HepG2 (cell line): ENCODE data around the gene FBXO33. TPM values are rescaled to one million over a fixed set of nuclear protein-coding genes. Genes with fewer than 3 reads are reported as not detected.

ENCODE experiments used
- AKAP8 ChIP-seq: sonication (generic); formaldehyde crosslinking; IDR thresholded peaks from 2 replicates; pipeline ENCODE4 v1.5.1; 2020; ENCODE audit warnings: mild to moderate bottlenecking, missing genetic modification reagents
- CBFB ChIP-seq: sonication (generic); formaldehyde crosslinking; IDR thresholded peaks from 2 replicates; pipeline ENCODE4 v1.4.0; 2020; ENCODE audit warnings: missing genetic modification reagents
- GABPB1 ChIP-seq: IDR thresholded peaks from 2 replicates; pipeline ENCODE4 v1.6.1; 2016; ENCODE audit warnings: mild to moderate bottlenecking, missing genetic modification reagents, moderate library complexity, missing compliant biosample characterization
- GPN1 ChIP-seq: sonication (generic); formaldehyde crosslinking; IDR thresholded peaks from 2 replicates; pipeline ENCODE4 v1.5.1; 2020; ENCODE audit warnings: missing genetic modification reagents, borderline replicate concordance
- HMGA1 ChIP-seq: sonication (generic); formaldehyde crosslinking; conservative IDR thresholded peaks from 2 replicates; pipeline ENCODE4 v1.4.0; 2020; ENCODE audit warnings: missing genetic modification reagents
- KLF9 ChIP-seq: IDR thresholded peaks from 2 replicates; pipeline ENCODE4 v1.6.1; 2016; ENCODE audit warnings: low read depth
- MLLT10 ChIP-seq: sonication (generic); formaldehyde crosslinking; IDR thresholded peaks from 2 replicates; pipeline ENCODE4 v1.4.0; 2020; ENCODE audit warnings: missing genetic modification reagents
- MXI1 ChIP-seq: IDR thresholded peaks from 3 replicates; pipeline ENCODE4 v1.6.1; 2012; ENCODE audit warnings: low read depth, low read length, inconsistent platforms, borderline replicate concordance
- NCOA2 ChIP-seq: sonication (generic); formaldehyde crosslinking; IDR thresholded peaks from 2 replicates; pipeline ENCODE4 v1.8.0; 2022; ENCODE audit warnings: inconsistent platforms
- NR2F2 ChIP-seq: IDR thresholded peaks from 2 replicates; pipeline ENCODE4 v1.6.1; 2012; ENCODE audit warnings: low read depth, inconsistent platforms, borderline replicate concordance
- RXRA ChIP-seq: sonication (generic); formaldehyde crosslinking; IDR thresholded peaks from 2 replicates; pipeline ENCODE4 v1.5.1; 2020; ENCODE audit warnings: missing genetic modification reagents
- SMAD3 ChIP-seq: sonication (generic); formaldehyde crosslinking; IDR thresholded peaks from 2 replicates; pipeline ENCODE4 v1.4.0; 2020; ENCODE audit warnings: missing genetic modification reagents
- SPEN ChIP-seq: sonication (generic); formaldehyde crosslinking; IDR thresholded peaks from 2 replicates; pipeline ENCODE4 v1.5.1; 2020; ENCODE audit warnings: low read depth, mild to moderate bottlenecking, missing genetic modification reagents
- SRSF9 ChIP-seq: fragments of 200-400 bp; formaldehyde crosslinking; IDR thresholded peaks from 2 replicates; pipeline ENCODE4 v1.6.1; 2018; ENCODE audit warnings: borderline replicate concordance, mild to moderate bottlenecking, low read depth, low read length; ENCODE audit not compliant: insufficient read depth, poor library complexity, severe bottlenecking
- TEAD2 ChIP-seq: sonication (generic); formaldehyde crosslinking; IDR thresholded peaks from 2 replicates; pipeline ENCODE4 v1.9.0; 2021; ENCODE audit warnings: missing genetic modification reagents
- WIZ ChIP-seq: sonication (generic); formaldehyde crosslinking; IDR thresholded peaks from 2 replicates; pipeline ENCODE4 v1.5.1; 2020; ENCODE audit warnings: mild to moderate bottlenecking, missing genetic modification reagents
- ZBTB44 ChIP-seq: sonication (generic); formaldehyde crosslinking; IDR thresholded peaks from 2 replicates; pipeline ENCODE4 v1.4.0; 2020; ENCODE audit warnings: missing genetic modification reagents
- ZFP36 ChIP-seq: fragments of 150-350 bp; IDR thresholded peaks from 2 replicates; pipeline ENCODE4 v1.6.1; 2018; ENCODE audit warnings: borderline replicate concordance, low read length, low read depth; ENCODE audit not compliant: partially characterized antibody
- ZNF24 ChIP-seq: fragments of 450-650 bp; IDR thresholded peaks from 2 replicates; pipeline ENCODE4 v1.6.1; 2017; ENCODE audit warnings: antibody characterized with exemption, mild to moderate bottlenecking
- ZNF326 ChIP-seq: sonication (generic); formaldehyde crosslinking; IDR thresholded peaks from 2 replicates; pipeline ENCODE4 v1.4.0; 2020; ENCODE audit warnings: missing genetic modification reagents, borderline replicate concordance
- ZNF337 ChIP-seq: sonication (generic); formaldehyde crosslinking; IDR thresholded peaks from 2 replicates; pipeline ENCODE4 v1.5.1; 2020; ENCODE audit warnings: missing genetic modification reagents, low read depth, mild to moderate bottlenecking, borderline replicate concordance
- ZNF510 ChIP-seq: sonication (generic); formaldehyde crosslinking; IDR thresholded peaks from 2 replicates; pipeline ENCODE4 v1.4.0; 2020; ENCODE audit warnings: low read depth, mild to moderate bottlenecking, missing genetic modification reagents
- polyA plus RNA-seq, 8 experiments: library from polyadenylated mRNA; depleted of rRNA in 3 of 8; stranded (reverse) in 7 of 8; unstranded in 1 of 8; fragments of >200 nt; fragmentation: Illumina TruSeq in 4 of 8; extraction: Trizol in 4 of 8; gene quantifications; 2 replicates each; pipeline versions ENCODE4 v1.2.1 to v1.2.3, GENCODE V29; 2011 to 2016; ENCODE audit warnings: low read depth in 4 of 8, missing spikeins in 1 of 8, mixed read lengths in 1 of 8; ENCODE audit not compliant: insufficient read depth in 1 of 8
- total RNA-seq, 5 experiments: library from RNA; depleted of rRNA; stranded (reverse); fragments of >200 nt; fragmentation: Illumina TruSeq; extraction: Trizol; gene quantifications; 2 replicates each; pipeline ENCODE4 v1.2.3, GENCODE V29; 2016; ENCODE audit warnings: low read depth in 1 of 5
- TF ChIP-seq, protein P1 (sequence below), 2 experiments: sonication (generic) in 1 of 2; formaldehyde crosslinking in 1 of 2; IDR thresholded peaks; 2 replicates each; pipeline versions ENCODE4 v1.4.0 to v1.6.1; 2018 to 2020; ENCODE audit warnings: missing genetic modification reagents in 2 of 2, borderline replicate concordance in 1 of 2, low read depth in 1 of 2, mild to moderate bottlenecking in 1 of 2, missing biosample characterization in 1 of 2
- TF ChIP-seq, protein P2 (sequence below): sonication (generic); formaldehyde crosslinking; IDR thresholded peaks from 2 replicates; pipeline ENCODE4 v1.4.0; 2020; ENCODE audit warnings: missing genetic modification reagents, mild to moderate bottlenecking, borderline replicate concordance
- TF ChIP-seq, protein P3 (sequence below): sonication (generic); formaldehyde crosslinking; IDR thresholded peaks from 2 replicates; pipeline ENCODE4 v1.4.0; 2020; ENCODE audit warnings: missing genetic modification reagents

FBXO33 gene
- total and polyA plus RNA-seq, 2 of the 13 experiments (the other 11 are each of a cell fraction or from before 2014, with no cell fraction given): 15.5 to 16.9 TPM

DNA sequence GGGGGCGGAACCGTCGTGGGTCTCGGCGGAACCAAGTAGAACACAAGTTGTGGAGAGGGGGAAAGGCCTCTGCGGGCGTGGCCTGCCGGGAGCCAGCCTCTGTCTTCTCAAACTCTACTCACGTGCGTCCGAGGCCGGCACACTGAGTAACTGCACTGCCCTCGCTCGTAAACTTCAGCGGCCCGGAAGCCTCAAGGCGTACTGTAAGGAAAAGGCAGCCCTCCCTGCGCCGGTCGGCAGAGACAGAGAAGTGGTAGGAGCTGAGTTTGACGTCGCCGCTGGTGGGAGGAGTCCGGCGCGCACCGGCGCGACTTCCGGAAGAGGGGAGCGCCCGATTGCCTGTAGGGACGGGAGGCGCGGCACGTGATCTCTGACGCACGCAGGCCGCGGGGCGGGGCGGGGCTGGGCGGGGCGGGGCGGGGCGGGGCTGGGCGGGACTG is at the start of gene FBXO33 (continued):
- TF ChIP-seq, protein P1, sequence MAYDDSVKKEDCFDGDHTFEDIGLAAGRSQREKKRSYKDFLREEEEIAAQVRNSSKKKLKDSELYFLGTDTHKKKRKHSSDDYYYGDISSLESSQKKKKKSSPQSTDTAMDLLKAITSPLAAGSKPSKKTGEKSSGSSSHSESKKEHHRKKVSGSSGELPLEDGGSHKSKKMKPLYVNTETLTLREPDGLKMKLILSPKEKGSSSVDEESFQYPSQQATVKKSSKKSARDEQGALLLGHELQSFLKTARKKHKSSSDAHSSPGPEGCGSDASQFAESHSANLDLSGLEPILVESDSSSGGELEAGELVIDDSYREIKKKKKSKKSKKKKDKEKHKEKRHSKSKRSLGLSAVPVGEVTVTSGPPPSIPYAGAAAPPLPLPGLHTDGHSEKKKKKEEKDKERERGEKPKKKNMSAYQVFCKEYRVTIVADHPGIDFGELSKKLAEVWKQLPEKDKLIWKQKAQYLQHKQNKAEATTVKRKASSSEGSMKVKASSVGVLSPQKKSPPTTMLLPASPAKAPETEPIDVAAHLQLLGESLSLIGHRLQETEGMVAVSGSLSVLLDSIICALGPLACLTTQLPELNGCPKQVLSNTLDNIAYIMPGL (CRISPR knock-in tag; IDR thresholded peaks at IDR 0.05; ENCODE audit: borderline replicate concordance in 1 of 2, low read depth in 1 of 2): peak; percentile 42 to 76; a peak in 3 of 4 replicates
- TF ChIP-seq TEAD2 (no peak), WIZ (CRISPR knock-in tag) (no peak), KLF9 (0 out of 2 replicates have a peak, but pooled peaks have one; percentile 28), MXI1 (peak; percentile 81; the same call in 1 of the 3 replicates), AKAP8 (CRISPR knock-in tag) (no peak; the same call in 1 of the 2 replicates), MLLT10 (no peak), SRSF9 (no peak), GPN1 (CRISPR knock-in tag) (peak; percentile 84; the same call in 1 of the 2 replicates), ZNF24 (0 out of 2 replicates have a peak, but pooled peaks have one; percentile 53), CBFB (CRISPR knock-in tag) (peak; percentile 84), GABPB1 (peak; percentile 91), NCOA2 (CRISPR knock-in tag) (peak; percentile 44; the same call in 1 of the 2 replicates), ZNF326 (no peak), ZNF337 (0 out of 2 replicates have a peak, but pooled peaks have one; percentile 17), SPEN (CRISPR knock-in tag) (no peak; the same call in 1 of the 2 replicates), HMGA1 (CRISPR knock-in tag) (no peak), ZFP36 (no peak), ZBTB44 (peak; percentile 83; the same call in 1 of the 2 replicates), RXRA (CRISPR knock-in tag) (peak; percentile 69), NR2F2 (no peak), ZNF510 (CRISPR knock-in tag) (0 out of 2 replicates have a peak, but pooled peaks have one; percentile 8), SMAD3 (CRISPR knock-in tag) (peak; percentile 93)
- TF ChIP-seq, protein P2, sequence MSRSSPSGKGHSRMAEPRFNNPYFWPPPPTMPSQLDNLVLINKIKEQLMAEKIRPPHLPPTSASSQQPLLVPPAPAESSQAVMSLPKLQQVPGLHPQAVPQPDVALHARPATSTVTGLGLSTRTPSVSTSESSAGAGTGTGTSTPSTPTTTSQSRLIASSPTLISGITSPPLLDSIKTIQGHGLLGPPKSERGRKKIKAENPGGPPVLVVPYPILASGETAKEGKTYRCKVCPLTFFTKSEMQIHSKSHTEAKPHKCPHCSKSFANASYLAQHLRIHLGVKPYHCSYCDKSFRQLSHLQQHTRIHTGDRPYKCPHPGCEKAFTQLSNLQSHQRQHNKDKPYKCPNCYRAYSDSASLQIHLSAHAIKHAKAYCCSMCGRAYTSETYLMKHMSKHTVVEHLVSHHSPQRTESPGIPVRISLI: no peak
- TF ChIP-seq, protein P3, sequence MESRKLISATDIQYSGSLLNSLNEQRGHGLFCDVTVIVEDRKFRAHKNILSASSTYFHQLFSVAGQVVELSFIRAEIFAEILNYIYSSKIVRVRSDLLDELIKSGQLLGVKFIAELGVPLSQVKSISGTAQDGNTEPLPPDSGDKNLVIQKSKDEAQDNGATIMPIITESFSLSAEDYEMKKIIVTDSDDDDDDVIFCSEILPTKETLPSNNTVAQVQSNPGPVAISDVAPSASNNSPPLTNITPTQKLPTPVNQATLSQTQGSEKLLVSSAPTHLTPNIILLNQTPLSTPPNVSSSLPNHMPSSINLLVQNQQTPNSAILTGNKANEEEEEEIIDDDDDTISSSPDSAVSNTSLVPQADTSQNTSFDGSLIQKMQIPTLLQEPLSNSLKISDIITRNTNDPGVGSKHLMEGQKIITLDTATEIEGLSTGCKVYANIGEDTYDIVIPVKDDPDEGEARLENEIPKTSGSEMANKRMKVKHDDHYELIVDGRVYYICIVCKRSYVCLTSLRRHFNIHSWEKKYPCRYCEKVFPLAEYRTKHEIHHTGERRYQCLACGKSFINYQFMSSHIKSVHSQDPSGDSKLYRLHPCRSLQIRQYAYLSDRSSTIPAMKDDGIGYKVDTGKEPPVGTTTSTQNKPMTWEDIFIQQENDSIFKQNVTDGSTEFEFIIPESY (CRISPR knock-in tag): peak; percentile 76
